ENCODE measurements around the gene ATOH8. TPM values are rescaled to one million over a fixed set of nuclear protein-coding genes. Genes with fewer than 3 reads are reported as not detected.

Gene ATOH8
- total RNA-seq, 1 donor from 2014 or later: 0.79 TPM

GRCh38 chr2:85769983-85770362 is 16.2 kb downstream of the ATOH8 start:
- FAIRE-seq: no peak
- no peak for TF ChIP-seq CTCF (IDR thresholded peaks at IDR 0.05; ENCODE audit: insufficient read depth, low read length, severe bottlenecking)

GRCh38 chr2:85770369-85770768 is 16.6 kb downstream of the ATOH8 start:
- no peaks in the 10 kb centered on the region for H3K36me3 ChIP-seq (ENCODE audit: control insufficient read depth, insufficient read depth, low read length)
- peaks cover 35% of the 10 kb centered on the region for H3K27me3 ChIP-seq (ENCODE audit: control insufficient read depth, insufficient read depth, low read length)
- no peak for TF ChIP-seq CTCF (IDR thresholded peaks at IDR 0.05; ENCODE audit: insufficient read depth, low read length, severe bottlenecking)
- FAIRE-seq: no peak
- no peak overlapping the region for H3K4me3 ChIP-seq (ENCODE audit: low read depth, low read length)
- DNase-seq (ENCODE audit: low read depth): no peak

More at GRCh38 chr2:85769983-85770362, 16.2 kb downstream of the ATOH8 start:
- H3K4me3 ChIP-seq (ENCODE audit: low read depth, low read length): no peak overlapping the region
- H3K36me3 ChIP-seq (ENCODE audit: control insufficient read depth, insufficient read depth, low read length): no peaks in the 10 kb centered on the region
- no peak for DNase-seq (ENCODE audit: low read depth)
- peaks cover 37% of the 10 kb centered on the region for H3K27me3 ChIP-seq (ENCODE audit: control insufficient read depth, insufficient read depth, low read length)

DNA sequence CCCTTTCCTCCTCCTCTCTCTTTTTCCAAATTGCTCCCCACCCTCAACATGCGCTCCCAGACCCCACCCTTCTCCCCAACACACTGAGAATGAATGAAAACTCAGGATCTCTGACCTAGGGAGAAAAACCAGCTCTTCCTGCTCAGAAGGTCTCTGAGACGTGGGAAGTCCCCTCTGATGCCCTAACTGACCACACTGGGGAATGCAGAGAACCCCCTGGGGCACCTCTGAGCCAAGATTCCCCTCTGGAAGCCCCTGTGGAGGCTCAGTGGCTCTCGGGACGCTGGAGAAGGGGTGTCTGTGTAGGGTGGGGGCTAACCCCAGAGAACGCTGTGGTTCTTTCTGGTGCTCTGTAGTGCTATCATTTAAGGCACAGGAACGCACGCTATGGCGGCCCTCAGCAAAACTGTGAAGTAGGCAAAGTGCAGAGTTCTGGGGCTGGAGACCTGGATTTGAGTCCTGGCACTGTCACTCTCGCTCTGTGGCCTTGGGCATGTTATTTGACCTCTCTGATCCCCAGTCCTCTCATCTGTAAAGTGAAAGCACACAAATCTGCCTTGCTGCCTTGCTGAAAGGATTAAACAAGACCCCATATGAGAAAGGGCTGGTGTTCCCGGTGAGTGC is 17.1 kb downstream of the ATOH8 start:
- Histone ChIP-seq H3K36me3 (ENCODE audit: control insufficient read depth, insufficient read depth, low read length) (no peaks in the 10 kb centered on the region), H3K27me3 (ENCODE audit: control insufficient read depth, insufficient read depth, low read length) (peaks cover 33% of the 10 kb centered on the region), H3K4me3 (ENCODE audit: low read depth, low read length) (no peak overlapping the region)
- no peak for TF ChIP-seq CTCF (IDR thresholded peaks at IDR 0.05; ENCODE audit: insufficient read depth, low read length, severe bottlenecking)
- DNase-seq (ENCODE audit: low read depth): no peak
- FAIRE-seq: no peak

DNA sequence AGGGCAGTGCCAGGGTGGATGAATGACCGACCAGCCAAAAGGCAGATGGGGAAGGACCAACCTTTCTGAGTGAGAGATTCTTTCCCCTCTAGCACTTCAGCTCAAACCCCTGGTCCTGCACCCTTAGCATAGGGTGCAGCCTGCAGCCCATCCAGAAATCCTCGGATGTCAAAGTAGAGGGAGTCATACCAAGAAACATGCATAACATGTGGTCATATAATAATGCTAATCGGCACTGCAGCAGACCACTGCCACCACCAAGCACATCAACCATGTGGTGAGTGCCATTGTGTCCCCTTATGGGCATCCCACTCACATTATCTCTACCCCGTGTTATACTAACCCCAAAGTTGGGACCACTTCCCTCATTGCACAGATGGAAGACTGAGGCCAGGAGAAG is 17.7 kb downstream of the ATOH8 start:
- Histone ChIP-seq H3K36me3 (ENCODE audit: control insufficient read depth, insufficient read depth, low read length) (no peaks in the 10 kb centered on the region), H3K4me3 (ENCODE audit: low read depth, low read length) (no peak overlapping the region), H3K27me3 (ENCODE audit: control insufficient read depth, insufficient read depth, low read length) (peaks cover 32% of the 10 kb centered on the region)
- FAIRE-seq (no peak), DNase-seq (ENCODE audit: low read depth) (no peak)
- no peak for TF ChIP-seq CTCF (IDR thresholded peaks at IDR 0.05; ENCODE audit: insufficient read depth, low read length, severe bottlenecking)

GRCh38 chr2:85772019-85772745 is 18.4 kb downstream of the ATOH8 start:
- DNase-seq (ENCODE audit: low read depth) (peak; percentile 81), FAIRE-seq (no peak)
- H3K4me3 ChIP-seq (ENCODE audit: low read depth, low read length): no peak overlapping the region
- peak; percentile 78 for TF ChIP-seq CTCF (IDR thresholded peaks at IDR 0.05; ENCODE audit: insufficient read depth, low read length, severe bottlenecking)
- H3K27me3 ChIP-seq (ENCODE audit: control insufficient read depth, insufficient read depth, low read length): peaks cover 30% of the 10 kb centered on the region
- no peaks in the 10 kb centered on the region for H3K36me3 ChIP-seq (ENCODE audit: control insufficient read depth, insufficient read depth, low read length)
